GM12878 (cell line): ENCODE results near the gene RCN1. TPM values are rescaled to one million over a fixed set of nuclear protein-coding genes. Genes with fewer than 3 reads are reported as not detected.

Experiments
- BACH1 ChIP-seq: fragments of 450-650 bp; IDR thresholded peaks from 2 replicates; pipeline ENCODE4 v1.6.1; 2017; ENCODE audit warnings: mild to moderate bottlenecking, borderline replicate concordance
- CREB1 ChIP-seq: IDR thresholded peaks from 2 replicates; pipeline ENCODE4 v1.6.1; 2012; ENCODE audit warnings: low read depth, mild to moderate bottlenecking, inconsistent platforms
- HCFC1 ChIP-seq: fragments of 150-350 bp; IDR thresholded peaks from 2 replicates; pipeline ENCODE4 v1.6.1; 2014; ENCODE audit warnings: low read length
- IKZF2 ChIP-seq, 2 experiments: fragments of 450-650 bp; IDR thresholded peaks; 2 replicates each; pipeline ENCODE4 v1.6.1; 2017; ENCODE audit warnings: mild to moderate bottlenecking in 2 of 2, moderate library complexity in 2 of 2
- NRF1 ChIP-seq: conservative IDR thresholded peaks from 2 replicates; pipeline ENCODE4 v1.6.1; 2011; ENCODE audit warnings: mild to moderate bottlenecking, low read depth, low read length, improper control_type of control experiment
- PRDM15 ChIP-seq: fragments of 450-650 bp; formaldehyde crosslinking; IDR thresholded peaks from 2 replicates; pipeline ENCODE4 v1.4.0; 2020; ENCODE audit warnings: mild to moderate bottlenecking, moderate library complexity
- TBL1XR1 ChIP-seq: IDR thresholded peaks from 2 replicates; pipeline ENCODE4 v1.6.1; 2012; ENCODE audit warnings: low read depth, low read length, improper control_type of control experiment
- ZSCAN29 ChIP-seq: fragments of 450-650 bp; IDR thresholded peaks from 2 replicates; pipeline ENCODE4 v1.6.1; 2017; ENCODE audit warnings: mild to moderate bottlenecking, moderate library complexity
- polyA plus RNA-seq, 11 experiments: library from polyadenylated mRNA; depleted of rRNA in 4 of 11; unstranded in 6 of 11; stranded (reverse) in 5 of 11; fragments of >200 nt; fragmentation: Nextera tagmentation in 4 of 11; fragmentation: Illumina TruSeq in 1 of 11; extraction: Ambion mirVana in 4 of 11; extraction: Trizol in 1 of 11; gene quantifications; 1 replicate in 1 of 11; 2 replicates in 10 of 11; pipeline versions ENCODE4 v1.2.1 to v1.2.3, GENCODE V29; 2011 to 2016; ENCODE audit warnings: inconsistent platforms in 2 of 11, missing spikeins in 2 of 11, low read depth in 1 of 11
- total RNA-seq, 4 experiments: library from RNA; depleted of rRNA in 3 of 4; stranded (reverse); fragments of >200 nt in 3 of 4; fragmentation: Illumina TruSeq in 1 of 4; extraction: Trizol in 1 of 4; gene quantifications; 2 replicates each; pipeline versions ENCODE4 v1.2.1 to v1.2.3, GENCODE V29; 2013 to 2021
- TF ChIP-seq, protein P1 (sequence below): fragments of 450-650 bp; IDR thresholded peaks from 2 replicates; pipeline ENCODE4 v1.6.1; 2016; ENCODE audit warnings: mild to moderate bottlenecking

RCN1 gene
- total and polyA plus RNA-seq, 10 of the 15 experiments (the other 5 are each of a cell fraction or from before 2014, with no cell fraction given) = 17.6 to 76.7 (median 56.4) TPM

- TF ChIP-seq NRF1 = no peak
- no peak for TF ChIP-seq ZSCAN29
- TF ChIP-seq IKZF2 (IDR thresholded peaks at IDR 0.05) = no peak
- TF ChIP-seq BACH1 = no peak
- TF ChIP-seq HCFC1 = no peak
- no peak for TF ChIP-seq TBL1XR1
- no peak for TF ChIP-seq PRDM15
- TF ChIP-seq CREB1 = no peak
- TF ChIP-seq, protein P1, sequence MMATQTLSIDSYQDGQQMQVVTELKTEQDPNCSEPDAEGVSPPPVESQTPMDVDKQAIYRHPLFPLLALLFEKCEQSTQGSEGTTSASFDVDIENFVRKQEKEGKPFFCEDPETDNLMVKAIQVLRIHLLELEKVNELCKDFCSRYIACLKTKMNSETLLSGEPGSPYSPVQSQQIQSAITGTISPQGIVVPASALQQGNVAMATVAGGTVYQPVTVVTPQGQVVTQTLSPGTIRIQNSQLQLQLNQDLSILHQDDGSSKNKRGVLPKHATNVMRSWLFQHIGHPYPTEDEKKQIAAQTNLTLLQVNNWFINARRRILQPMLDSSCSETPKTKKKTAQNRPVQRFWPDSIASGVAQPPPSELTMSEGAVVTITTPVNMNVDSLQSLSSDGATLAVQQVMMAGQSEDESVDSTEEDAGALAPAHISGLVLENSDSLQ = no peak
Measured at GRCh38 chr11:32152216-32152615, 61.3 kb downstream of the RCN1 start (continued).
